ENCODE results near the gene PIK3R1.

- TF ChIP-seq CTCF (IDR thresholded peaks at IDR 0.05) (no peak), POLR2AphosphoS5 (IDR thresholded peaks at IDR 0.05) (no peak), POLR2A (IDR thresholded peaks at IDR 0.05; ENCODE audit: low read depth) (no peak)
These were observed 39.3 kb upstream of the PIK3R1 start for GRCh38 chr5:68176253-68176652.
